HT-29 (cell line): ENCODE data around the gene CFAP251. TPM values are rescaled to one million over a fixed set of nuclear protein-coding genes. Genes with fewer than 3 reads are reported as not detected.

Experiments
- DNase-seq: peaks from one replicate; pipeline ENCODE4 v3.0.0-alpha.2; 2015; ENCODE audit warnings: low spot score
- total RNA-seq: library from RNA; depleted of rRNA; stranded (reverse); fragments of >200 nt; shearing (Covaris generic); gene quantifications from 2 replicates; pipeline ENCODE4 v1.2.3, GENCODE V29; 2014

CFAP251 gene
- total RNA-seq, 1 experiment from 2014 or later = 0.92 TPM

GRCh38 chr12:121946313-121947025 lies 28.1 kb downstream of the CFAP251 start:
- no peak for DNase-seq

GRCh38 chr12:121947981-121948380 lies 29.6 kb downstream of the CFAP251 start:
- DNase-seq = no peak

DNA sequence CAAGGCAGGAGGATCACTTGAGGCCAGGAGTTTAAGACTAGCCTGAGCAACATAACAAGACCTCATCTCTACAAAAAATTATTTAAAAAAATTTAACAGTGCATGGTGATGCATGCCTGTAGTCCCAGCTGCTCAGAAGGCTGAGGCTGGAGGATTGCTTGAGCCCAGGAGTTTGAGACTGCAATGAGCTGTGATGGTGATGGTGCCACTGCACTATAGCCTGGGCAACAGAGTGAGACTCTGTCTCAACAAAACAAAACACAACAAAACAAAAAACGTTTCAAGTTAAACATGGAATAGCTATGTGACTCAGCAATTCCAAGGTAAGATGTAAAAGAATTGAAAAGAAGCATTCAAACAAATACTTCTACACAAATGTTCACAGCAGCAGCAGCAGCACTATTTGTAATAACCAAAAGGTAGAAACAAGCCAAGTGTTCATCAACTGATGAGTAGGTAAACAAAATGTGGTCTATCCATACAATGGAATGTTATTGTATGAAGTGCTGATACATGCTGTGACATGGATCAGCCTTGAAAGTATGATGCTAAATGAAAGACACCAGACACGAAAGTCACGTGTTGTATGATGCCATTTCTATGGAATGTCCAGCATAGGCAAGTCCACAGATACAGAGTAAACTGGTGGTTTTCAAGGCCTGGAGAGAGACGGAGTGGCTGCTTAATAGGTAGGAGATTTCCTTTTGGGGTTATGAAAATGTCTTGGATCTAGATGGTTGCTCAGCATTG lies 31.4 kb downstream of the CFAP251 start:
- peak; percentile 42 for DNase-seq

GRCh38 chr12:121953117-121953692 lies 34.8 kb downstream of the CFAP251 start:
- no peak for DNase-seq

- no peak for DNase-seq
Observed at GRCh38 chr12:121953695-121954094, 35.3 kb downstream of the CFAP251 start.

- peak; percentile 46 for DNase-seq
Observed at GRCh38 chr12:121955258-121956237, 37.2 kb downstream of the CFAP251 start.

GRCh38 chr12:121957861-121958515 lies 39.6 kb downstream of the CFAP251 start:
- no peak for DNase-seq

GRCh38 chr12:121958541-121959240 lies 40.3 kb downstream of the CFAP251 start:
- DNase-seq = no peak

GRCh38 chr12:121960541-121960940 lies 42.1 kb downstream of the CFAP251 start:
- DNase-seq = no peak

- no peak for DNase-seq
Observed at GRCh38 chr12:121961195-121961879, 42.9 kb downstream of the CFAP251 start.

DNA sequence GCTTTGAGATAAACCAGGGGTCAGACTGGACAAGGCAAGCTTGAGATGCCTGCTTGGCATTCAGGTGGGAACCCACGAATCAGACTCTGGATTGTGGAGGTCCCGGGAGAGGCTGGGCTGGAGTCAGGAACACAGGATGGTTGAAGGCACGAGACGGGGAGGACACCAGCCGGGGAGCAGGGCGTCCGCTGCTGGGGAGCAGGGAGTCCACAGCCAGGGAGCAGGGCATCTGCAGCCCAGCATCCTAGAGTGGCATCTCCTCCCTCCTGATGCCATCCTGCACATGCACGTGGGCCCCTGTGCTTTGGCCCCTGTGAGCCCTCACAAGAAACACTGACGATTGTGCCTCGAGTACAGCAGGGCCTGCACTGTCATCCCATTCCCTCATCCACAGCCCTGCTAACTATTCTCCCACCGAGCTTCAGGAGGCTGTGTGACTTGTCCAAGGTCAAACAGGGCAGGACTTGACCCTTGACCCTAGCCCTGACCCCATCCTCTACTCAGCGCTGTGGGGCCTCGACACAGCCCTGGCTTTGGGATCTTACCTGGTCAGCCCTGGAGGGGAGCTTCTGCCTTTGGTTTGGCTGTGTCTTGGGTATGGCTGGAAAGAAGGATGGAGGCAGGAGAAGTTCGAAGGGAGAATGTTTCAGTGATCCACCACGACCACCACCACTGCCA lies 45.1 kb downstream of the CFAP251 start:
- no peak for DNase-seq

GRCh38 chr12:121964813-121965643 lies 46.6 kb downstream of the CFAP251 start:
- no peak for DNase-seq

GRCh38 chr12:121966959-121967358 lies 48.6 kb downstream of the CFAP251 start:
- DNase-seq = no peak

DNA sequence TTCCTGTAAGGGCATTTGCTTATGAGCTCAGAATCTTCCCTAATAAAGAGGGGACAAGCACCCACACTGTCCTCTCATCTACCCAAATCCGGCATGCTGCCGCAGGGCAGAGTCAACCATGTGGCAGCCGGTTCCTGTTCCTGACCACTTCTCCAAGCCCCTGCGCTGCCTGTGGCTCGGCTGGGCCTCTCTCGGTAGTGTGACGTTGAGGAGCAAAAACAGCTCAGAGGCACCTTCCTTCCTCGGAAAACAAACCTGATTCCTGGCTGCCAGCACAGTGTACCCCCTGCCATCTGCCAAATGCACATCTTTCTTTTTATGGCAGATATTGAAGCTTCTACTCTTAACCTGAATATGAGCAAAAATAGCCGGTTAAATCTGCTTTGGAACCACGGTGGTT lies 50.5 kb downstream of the CFAP251 start:
- DNase-seq = no peak

DNA sequence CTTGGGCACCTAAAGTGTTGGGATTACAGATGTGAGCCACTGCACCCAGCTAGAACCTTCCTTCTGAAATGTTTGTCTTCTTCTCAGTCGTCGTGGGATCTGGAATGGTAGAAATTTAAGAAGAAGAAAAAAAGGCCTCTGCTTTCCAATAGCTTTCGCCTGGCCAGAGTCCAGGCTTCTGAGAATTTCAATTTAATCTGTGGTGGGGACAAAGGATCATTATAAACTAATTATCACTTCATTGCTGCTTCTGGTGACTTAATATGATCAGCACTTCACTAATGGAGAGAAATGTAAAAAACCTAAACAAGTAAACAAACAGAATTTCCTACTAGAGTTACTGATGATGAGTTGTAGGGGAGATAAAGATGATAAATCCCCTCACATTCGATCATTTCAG lies 51.3 kb downstream of the CFAP251 start:
- DNase-seq = no peak

- no peak for DNase-seq
Observed at GRCh38 chr12:121970581-121971300, 52.3 kb downstream of the CFAP251 start.
